Measurements from ENCODE around the gene VHLL. TPM values are rescaled to one million over a fixed set of nuclear protein-coding genes. Genes with fewer than 3 reads are reported as not detected.

The VHLL gene
- total RNA-seq, 1 donor: not detected

GRCh38 chr1:156344409-156344808 lies 45.3 kb upstream of the VHLL start:
- H3K79me2 ChIP-seq (ENCODE audit: insufficient read depth, low read length): no peaks in the 10 kb centered on the region
- DNase-seq (ENCODE audit: insufficient read length, low spot score, missing footprints): no peak

DNA sequence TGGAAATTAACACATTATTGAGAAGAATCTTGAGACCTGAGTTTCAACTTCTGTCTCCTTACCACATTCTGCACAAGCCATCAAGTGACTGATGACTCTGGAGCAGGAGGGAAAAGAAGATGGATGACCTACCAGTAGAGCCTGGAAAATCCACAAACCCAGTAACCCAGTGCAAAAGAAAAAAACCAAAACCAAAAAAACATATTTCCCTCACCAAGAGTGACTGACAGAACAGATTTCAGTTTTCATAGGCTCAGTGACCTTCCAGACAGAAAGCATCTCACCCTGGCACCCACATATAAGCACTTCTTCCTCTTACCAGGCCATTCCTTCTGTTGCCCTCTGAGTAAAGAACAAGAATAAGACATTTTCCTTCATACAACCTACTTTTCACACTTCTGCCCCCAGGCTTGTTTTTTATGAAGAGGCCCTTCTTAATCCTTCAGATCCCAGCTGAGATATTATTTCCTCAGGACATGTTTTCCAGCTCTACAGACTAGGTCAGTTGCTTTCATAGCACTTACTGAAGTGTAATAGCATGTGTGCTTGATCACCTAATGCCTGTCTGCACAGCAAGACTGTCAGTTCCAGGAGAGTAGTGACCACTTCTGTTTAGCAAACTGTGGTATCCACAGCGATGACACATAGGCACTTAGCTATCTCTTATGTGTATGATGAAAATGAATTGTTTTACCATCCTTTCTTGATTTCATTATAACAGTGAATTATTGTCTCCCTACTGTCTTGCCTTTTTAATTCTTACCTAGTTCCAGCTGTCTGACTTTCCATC lies 43.3 kb upstream of the VHLL start:
- Histone ChIP-seq H3K36me3 (ENCODE audit: insufficient read depth, low read length) (no peaks in the 10 kb centered on the region), H3K27ac (ENCODE audit: low read depth, low read length) (no peak overlapping the region), H3K27me3 (ENCODE audit: insufficient read depth, low read length) (peaks cover 17% of the 10 kb centered on the region), H3K4me1 (ENCODE audit: insufficient read depth, low read length) (peaks cover 11% of the 10 kb centered on the region), H3K79me2 (ENCODE audit: insufficient read depth, low read length) (peaks cover 8% of the 10 kb centered on the region), H3K4me3 (ENCODE audit: insufficient read depth, low read length) (no peak overlapping the region), H2AFZ (ENCODE audit: low read length) (no peak overlapping the region), H3K9me3 (ENCODE audit: low read depth, low read length) (no peaks in the 10 kb centered on the region), H3K4me2 (ENCODE audit: insufficient read depth, low read length) (no peak overlapping the region), H4K20me1 (ENCODE audit: insufficient read depth, low read length) (no peaks in the 10 kb centered on the region)
- peak; percentile 34 for DNase-seq (ENCODE audit: insufficient read length, low spot score, missing footprints)
- TF ChIP-seq, protein P1, sequence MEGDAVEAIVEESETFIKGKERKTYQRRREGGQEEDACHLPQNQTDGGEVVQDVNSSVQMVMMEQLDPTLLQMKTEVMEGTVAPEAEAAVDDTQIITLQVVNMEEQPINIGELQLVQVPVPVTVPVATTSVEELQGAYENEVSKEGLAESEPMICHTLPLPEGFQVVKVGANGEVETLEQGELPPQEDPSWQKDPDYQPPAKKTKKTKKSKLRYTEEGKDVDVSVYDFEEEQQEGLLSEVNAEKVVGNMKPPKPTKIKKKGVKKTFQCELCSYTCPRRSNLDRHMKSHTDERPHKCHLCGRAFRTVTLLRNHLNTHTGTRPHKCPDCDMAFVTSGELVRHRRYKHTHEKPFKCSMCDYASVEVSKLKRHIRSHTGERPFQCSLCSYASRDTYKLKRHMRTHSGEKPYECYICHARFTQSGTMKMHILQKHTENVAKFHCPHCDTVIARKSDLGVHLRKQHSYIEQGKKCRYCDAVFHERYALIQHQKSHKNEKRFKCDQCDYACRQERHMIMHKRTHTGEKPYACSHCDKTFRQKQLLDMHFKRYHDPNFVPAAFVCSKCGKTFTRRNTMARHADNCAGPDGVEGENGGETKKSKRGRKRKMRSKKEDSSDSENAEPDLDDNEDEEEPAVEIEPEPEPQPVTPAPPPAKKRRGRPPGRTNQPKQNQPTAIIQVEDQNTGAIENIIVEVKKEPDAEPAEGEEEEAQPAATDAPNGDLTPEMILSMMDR (IDR thresholded peaks at IDR 0.05; ENCODE audit: extremely low read depth, low read depth, low read length): no peak

More at GRCh38 chr1:156344409-156344808, 45.3 kb upstream of the VHLL start:
- Histone ChIP-seq H4K20me1 (ENCODE audit: insufficient read depth, low read length) (no peaks in the 10 kb centered on the region), H3K4me1 (ENCODE audit: insufficient read depth, low read length) (peaks cover 11% of the 10 kb centered on the region), H3K4me2 (ENCODE audit: insufficient read depth, low read length) (no peak overlapping the region), H3K4me3 (ENCODE audit: insufficient read depth, low read length) (no peak overlapping the region), H3K36me3 (ENCODE audit: insufficient read depth, low read length) (no peaks in the 10 kb centered on the region), H2AFZ (ENCODE audit: low read length) (no peak overlapping the region), H3K9me3 (ENCODE audit: low read depth, low read length) (no peaks in the 10 kb centered on the region), H3K27ac (ENCODE audit: low read depth, low read length) (no peak overlapping the region), H3K27me3 (ENCODE audit: insufficient read depth, low read length) (peaks cover 17% of the 10 kb centered on the region)
- TF ChIP-seq, protein P1 (IDR thresholded peaks at IDR 0.05; ENCODE audit: extremely low read depth, low read depth, low read length): no peak

DNA sequence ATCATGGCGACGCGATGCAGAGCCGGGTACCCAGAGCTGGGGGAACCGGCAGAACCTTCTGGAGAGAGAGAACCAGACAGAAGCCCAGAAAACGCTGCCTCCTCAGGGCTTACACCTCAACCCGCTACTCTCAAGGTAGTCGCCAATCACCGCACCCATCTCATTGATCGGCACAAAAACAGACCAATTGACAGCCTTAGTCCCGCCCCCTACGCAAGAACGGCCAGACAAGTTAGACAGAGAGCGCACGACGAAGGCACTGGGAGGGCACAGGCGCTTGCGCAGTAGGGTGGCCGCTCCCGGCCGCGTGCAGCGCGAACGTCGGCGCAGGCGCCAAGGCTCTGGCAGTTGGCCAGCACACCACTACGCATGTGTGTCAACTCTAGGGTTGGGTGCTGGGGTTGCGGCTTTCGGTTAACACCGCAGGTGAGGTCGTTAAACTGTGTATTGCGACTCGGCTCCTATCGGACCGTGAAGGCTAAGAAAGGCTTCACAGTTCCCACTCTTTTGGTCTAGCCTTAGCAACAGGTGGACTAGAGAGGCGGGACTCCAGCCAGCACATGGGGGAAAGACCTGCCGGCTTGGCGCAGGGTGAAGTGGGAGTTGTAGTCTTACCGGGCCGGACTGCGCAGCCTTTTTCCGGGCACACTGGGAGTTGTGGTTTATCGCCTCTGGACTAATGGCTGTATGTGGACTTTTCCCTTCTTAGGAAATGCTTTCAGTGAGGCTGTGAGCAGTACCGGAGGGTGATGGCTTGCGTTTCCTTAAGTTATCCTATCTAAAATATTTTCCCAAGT lies 39.3 kb upstream of the VHLL start, which contains the start of the genes CCT3 and TSACC:
CCT3 (minus strand) TSS at position 113 of the 797 bp plus-strand sequence; CDS start at position 5, 108 bp downstream.
TSACC (plus strand) TSS at position 347 of the 797 bp plus-strand sequence. CDS start 1,232 bp downstream, outside the sequence.
- H3K27me3 ChIP-seq (ENCODE audit: insufficient read depth, low read length): peaks cover 3% of the 10 kb centered on the region
- H3K9me3 ChIP-seq (ENCODE audit: low read depth, low read length): no peaks in the 10 kb centered on the region
- peak within 1 kb of the TSS; percentile 84 for H3K27ac ChIP-seq (ENCODE audit: low read depth, low read length)
- peak within 1 kb of the TSS; percentile 97 for H3K4me2 ChIP-seq (ENCODE audit: insufficient read depth, low read length)
- peaks cover 23% of the 10 kb centered on the region for H4K20me1 ChIP-seq (ENCODE audit: insufficient read depth, low read length)
- peaks cover 16% of the 10 kb centered on the region for H3K4me1 ChIP-seq (ENCODE audit: insufficient read depth, low read length)
- H3K79me2 ChIP-seq (ENCODE audit: insufficient read depth, low read length): peaks cover 40% of the 10 kb centered on the region
- TF ChIP-seq, protein P1 (IDR thresholded peaks at IDR 0.05; ENCODE audit: extremely low read depth, low read depth, low read length): no peak
- DNase-seq (ENCODE audit: insufficient read length, low spot score, missing footprints): peak; percentile 99
- peak within 1 kb of the TSS; percentile 97 for H3K4me3 ChIP-seq (ENCODE audit: insufficient read depth, low read length)
- peaks cover 31% of the 10 kb centered on the region for H3K36me3 ChIP-seq (ENCODE audit: insufficient read depth, low read length)
- H2AFZ ChIP-seq (ENCODE audit: low read length): peak within 1 kb of the TSS; percentile 99

- peak overlapping the region; percentile 97 for H3K4me3 ChIP-seq (ENCODE audit: insufficient read depth, low read length)
- H4K20me1 ChIP-seq (ENCODE audit: insufficient read depth, low read length): peaks cover 23% of the 10 kb centered on the region
- peak overlapping the region; percentile 97 for H3K4me2 ChIP-seq (ENCODE audit: insufficient read depth, low read length)
- peaks cover 40% of the 10 kb centered on the region for H3K79me2 ChIP-seq (ENCODE audit: insufficient read depth, low read length)
- peaks cover 16% of the 10 kb centered on the region for H3K4me1 ChIP-seq (ENCODE audit: insufficient read depth, low read length)
- peaks cover 36% of the 10 kb centered on the region for H3K36me3 ChIP-seq (ENCODE audit: insufficient read depth, low read length)
- H3K27me3 ChIP-seq (ENCODE audit: insufficient read depth, low read length): no peaks in the 10 kb centered on the region
- no peak for DNase-seq (ENCODE audit: insufficient read length, low spot score, missing footprints)
- no peaks in the 10 kb centered on the region for H3K9me3 ChIP-seq (ENCODE audit: low read depth, low read length)
- TF ChIP-seq, protein P1 (IDR thresholded peaks at IDR 0.05; ENCODE audit: extremely low read depth, low read depth, low read length): no peak
- peak overlapping the region; percentile 84 for H3K27ac ChIP-seq (ENCODE audit: low read depth, low read length)
- peak overlapping the region; percentile 97 for H2AFZ ChIP-seq (ENCODE audit: low read length)
Observed at GRCh38 chr1:156337888-156338179, 38.7 kb upstream of the VHLL start.

Data from osteoblast (primary cell).